Measurements from ENCODE around the gene CDC42BPB.

DNA sequence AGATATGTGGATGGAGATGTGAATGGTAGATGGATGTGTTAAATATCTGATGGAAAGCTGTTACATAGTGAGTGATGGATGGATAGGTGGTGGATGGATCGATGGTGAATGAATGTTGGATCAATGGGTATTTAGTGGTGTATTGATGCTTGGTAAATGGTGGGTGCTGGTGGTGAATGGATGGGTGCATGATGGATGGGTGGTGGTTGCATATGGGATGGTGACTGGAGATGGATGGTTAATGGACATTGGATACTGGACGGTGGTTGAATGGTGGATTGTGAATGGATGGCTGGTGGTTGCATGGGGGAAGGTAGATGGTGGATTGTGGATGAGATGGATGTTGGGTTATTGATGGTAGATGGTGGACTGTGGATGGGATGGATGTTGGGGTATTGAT is 24.6 kb upstream of the CDC42BPB start:
- TF ChIP-seq, protein P1, sequence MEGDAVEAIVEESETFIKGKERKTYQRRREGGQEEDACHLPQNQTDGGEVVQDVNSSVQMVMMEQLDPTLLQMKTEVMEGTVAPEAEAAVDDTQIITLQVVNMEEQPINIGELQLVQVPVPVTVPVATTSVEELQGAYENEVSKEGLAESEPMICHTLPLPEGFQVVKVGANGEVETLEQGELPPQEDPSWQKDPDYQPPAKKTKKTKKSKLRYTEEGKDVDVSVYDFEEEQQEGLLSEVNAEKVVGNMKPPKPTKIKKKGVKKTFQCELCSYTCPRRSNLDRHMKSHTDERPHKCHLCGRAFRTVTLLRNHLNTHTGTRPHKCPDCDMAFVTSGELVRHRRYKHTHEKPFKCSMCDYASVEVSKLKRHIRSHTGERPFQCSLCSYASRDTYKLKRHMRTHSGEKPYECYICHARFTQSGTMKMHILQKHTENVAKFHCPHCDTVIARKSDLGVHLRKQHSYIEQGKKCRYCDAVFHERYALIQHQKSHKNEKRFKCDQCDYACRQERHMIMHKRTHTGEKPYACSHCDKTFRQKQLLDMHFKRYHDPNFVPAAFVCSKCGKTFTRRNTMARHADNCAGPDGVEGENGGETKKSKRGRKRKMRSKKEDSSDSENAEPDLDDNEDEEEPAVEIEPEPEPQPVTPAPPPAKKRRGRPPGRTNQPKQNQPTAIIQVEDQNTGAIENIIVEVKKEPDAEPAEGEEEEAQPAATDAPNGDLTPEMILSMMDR (IDR thresholded peaks at IDR 0.05), result no peak
- no peak for TF ChIP-seq POLR2A (IDR thresholded peaks at IDR 0.05)
